ENCODE measurements around the gene AGBL2.

AGBL2 gene

GRCh38 chr11:47617417-47617809, 97.8 kb downstream of the AGBL2 start:
- TF ChIP-seq CTCF (IDR thresholded peaks at IDR 0.05; ENCODE audit: low read depth, low read length): no peak
- no peak overlapping the region for H3K4me3 ChIP-seq (ENCODE audit: low read depth, low read length)

GRCh38 chr11:47616726-47617416, 98.3 kb downstream of the AGBL2 start:
- peak; percentile 95 for TF ChIP-seq CTCF (IDR thresholded peaks at IDR 0.05; ENCODE audit: low read depth, low read length)
- H3K4me3 ChIP-seq (ENCODE audit: low read depth, low read length): no peak overlapping the region

- no peak for TF ChIP-seq CTCF (IDR thresholded peaks at IDR 0.05; ENCODE audit: low read depth, low read length)
- no peak overlapping the region for H3K4me3 ChIP-seq (ENCODE audit: low read depth, low read length)
These were observed 99.9 kb downstream of the AGBL2 start for GRCh38 chr11:47615249-47615648.

DNA sequence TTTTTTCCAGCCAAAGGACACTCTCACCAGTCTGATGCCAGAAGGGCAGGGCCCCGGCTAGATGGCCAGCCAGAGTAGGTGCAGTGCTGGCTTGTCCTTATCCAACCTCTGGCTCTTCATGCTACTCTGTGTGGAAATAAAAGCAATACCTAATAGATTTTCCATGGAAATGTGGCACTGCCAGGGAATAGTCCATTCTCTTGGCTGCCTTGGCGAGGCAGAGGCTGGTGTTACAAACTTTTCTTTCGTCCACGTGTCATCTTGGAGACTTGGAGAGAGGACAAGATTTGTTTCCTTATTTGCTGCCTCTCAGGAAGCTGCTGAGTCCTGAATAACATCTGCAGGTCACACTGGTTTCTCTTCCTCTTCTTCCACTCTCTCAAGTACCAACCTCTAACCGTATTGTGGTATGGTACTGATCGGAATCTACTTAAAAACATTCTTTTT, 103.8 kb downstream of the AGBL2 start:
- no peak for TF ChIP-seq CTCF (IDR thresholded peaks at IDR 0.05; ENCODE audit: low read depth, low read length)
- no peak overlapping the region for H3K4me3 ChIP-seq (ENCODE audit: low read depth, low read length)

GRCh38 chr11:47609675-47610074, 105.5 kb downstream of the AGBL2 start:
- H3K4me3 ChIP-seq (ENCODE audit: low read depth, low read length): no peak overlapping the region
- no peak for TF ChIP-seq CTCF (IDR thresholded peaks at IDR 0.05; ENCODE audit: low read depth, low read length)
